ENCODE data around the gene ANXA4.
A peak's percentile ranks its signal among the peaks of the same experiment; 100 is the strongest.
"Not testable (repeated sequence)": the region's sequence is repeated elsewhere in the genome, so short reads cannot be mapped to it uniquely, and the experiment has no call there.

ANXA4 gene

GRCh38 chr2:69721022-69721421 is 20.9 kb upstream of the ANXA4 start:
- DNase-seq (ENCODE audit: low spot score) = no peak

- DNase-seq (ENCODE audit: low spot score) = no peak
These were observed 18.1 kb upstream of the ANXA4 start for GRCh38 chr2:69723791-69724190.

DNA sequence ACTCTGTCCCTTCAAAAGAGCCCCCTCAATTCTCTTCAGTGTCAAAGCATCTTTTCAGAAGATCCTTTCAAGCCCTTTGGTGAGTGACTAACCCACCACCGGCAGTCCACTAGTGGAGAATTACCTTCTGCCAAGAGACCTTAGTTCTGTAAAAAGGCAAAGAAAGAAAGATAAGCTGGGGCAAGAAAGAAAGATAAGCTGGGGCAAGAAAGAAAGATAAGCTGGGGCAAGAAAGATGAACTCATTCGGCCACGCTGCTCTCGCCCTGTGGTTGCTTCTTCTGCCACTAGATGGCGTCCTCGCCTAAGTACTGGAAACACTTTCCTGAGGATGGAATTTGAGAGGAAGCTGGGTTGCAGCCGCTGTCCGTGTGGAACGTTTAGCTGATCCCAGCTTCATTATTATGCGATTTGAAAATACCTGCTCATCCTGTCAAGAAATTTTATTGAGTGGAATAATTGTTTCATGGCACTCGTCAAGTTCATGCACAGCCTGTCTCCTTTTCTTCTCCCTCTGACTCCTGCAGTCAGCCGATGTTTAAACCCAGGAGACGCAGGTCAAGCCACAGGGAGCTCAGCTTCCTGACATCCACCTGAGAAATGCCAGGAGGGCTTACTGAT is 17.3 kb upstream of the ANXA4 start:
- peak; percentile 91 for DNase-seq (ENCODE audit: low spot score)

DNA sequence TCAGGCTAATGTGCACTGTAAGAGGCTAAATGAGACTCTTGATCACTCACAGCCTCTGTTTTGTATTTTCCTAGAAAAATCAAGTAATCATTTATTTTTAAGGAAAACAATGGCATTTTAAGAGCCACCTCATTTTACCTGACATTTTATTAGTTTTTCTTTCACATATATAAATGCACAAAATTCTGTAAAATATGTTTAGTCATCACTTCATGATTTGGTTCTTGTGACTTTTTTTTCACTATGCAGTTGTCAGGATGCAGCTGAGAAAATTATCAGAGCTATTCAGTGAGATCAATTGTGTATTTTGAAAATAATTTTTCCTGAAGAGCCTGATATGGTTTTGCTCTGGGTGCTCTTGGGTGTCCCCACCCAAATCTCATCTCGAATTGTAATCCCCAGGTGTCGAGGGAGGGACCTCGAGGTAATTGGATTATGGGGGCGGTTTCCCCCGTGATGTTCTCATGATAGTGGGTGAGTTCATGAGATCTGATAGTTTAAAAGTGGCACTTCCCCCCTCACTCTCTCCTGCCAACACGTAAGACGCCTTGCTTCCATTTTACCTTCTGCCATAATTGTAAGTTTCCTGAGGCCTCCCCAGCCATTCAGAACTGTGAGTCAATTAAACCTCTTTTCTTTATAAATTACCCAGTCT is 16.1 kb upstream of the ANXA4 start:
- DNase-seq (ENCODE audit: low spot score) = no peak

- DNase-seq (ENCODE audit: low spot score) = no peak
These were observed 12.7 kb upstream of the ANXA4 start for GRCh38 chr2:69729266-69729665.

DNA sequence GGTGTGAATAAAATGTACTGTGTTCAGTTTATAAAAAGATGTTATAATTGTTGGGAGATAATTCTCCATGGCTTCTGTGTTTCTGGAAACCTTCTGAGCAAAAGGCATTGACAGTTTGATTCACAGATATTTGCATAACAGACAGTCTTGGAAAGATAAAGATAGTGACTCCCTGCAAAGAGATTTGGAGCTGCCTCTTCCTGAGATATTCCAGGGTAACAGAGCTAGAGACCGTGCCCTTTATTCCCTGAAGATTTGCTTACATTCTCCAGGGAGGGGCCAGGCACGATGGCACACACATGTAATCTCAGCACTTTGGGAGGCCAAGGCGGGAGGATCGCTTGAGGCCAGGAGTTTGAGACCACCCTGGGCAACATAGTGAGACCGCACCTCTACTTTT is 12.2 kb upstream of the ANXA4 start:
- DNase-seq (ENCODE audit: low spot score) = no peak

- no peak for DNase-seq (ENCODE audit: low spot score)
These were observed 10.6 kb upstream of the ANXA4 start for GRCh38 chr2:69731147-69731970.

DNA sequence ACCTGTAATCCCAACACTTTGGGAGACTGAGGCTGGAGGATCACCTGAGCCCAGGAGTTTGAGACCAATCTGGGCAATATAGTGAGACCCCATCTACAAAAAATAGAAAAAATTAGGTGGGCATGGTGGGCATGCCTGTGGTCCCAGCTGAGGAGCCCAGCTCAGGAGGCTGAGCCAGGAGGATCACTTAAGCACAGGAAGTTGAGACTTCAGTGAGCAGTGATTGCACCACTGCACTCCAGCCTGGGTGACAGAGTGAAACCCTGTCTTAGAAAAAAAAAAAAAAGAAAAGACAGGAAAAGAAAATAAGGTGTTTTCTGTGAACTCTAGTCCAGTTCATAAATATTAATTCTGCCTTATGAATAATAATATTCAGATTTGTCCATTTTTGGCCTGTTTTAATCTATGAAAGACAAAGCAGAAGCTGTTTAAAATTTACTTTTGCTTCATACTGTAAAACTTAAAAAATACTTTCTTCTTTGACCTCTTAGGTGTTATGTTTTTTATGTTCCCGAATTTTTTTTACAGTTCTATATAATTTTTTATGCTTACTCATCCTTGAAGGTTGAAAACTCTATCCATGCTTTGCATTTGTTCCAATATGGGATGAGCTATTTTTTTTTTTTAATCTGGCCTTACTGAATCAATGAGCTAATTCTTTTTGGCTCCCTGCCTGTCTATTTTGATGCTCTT is 8.4 kb upstream of the ANXA4 start:
- DNase-seq (ENCODE audit: low spot score) = no peak

DNA sequence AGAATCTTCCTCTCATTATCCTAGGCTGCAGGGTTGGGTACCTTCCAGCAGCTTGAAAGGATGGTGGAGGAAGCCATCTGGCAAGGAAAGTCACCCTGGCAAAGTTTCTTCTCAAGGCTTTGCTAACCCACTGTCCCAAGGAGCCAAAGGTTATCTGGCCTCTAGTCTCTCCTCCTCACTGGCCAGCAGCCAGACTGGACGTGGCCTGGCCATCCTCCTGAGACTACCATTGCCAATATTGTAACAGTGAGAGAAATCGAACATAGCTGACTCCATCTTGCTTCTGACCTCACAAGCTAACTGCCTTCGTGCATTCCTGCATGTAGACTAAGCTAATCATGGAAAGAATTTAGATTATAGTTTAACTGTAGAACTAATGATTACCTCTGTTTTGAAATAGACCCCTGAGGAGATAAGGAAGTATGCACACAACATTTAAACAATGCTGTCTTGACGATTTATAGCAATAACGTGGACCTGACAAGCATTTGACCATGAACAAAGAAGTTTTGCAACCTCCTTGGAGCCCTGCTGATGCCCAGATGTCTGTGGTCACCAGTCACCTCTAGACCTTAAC is 7.8 kb upstream of the ANXA4 start:
- peak; percentile 28 for DNase-seq (ENCODE audit: low spot score)

GRCh38 chr2:69734854-69735544 is 6.9 kb upstream of the ANXA4 start:
- DNase-seq (ENCODE audit: low spot score) = no peak

GRCh38 chr2:69735686-69736085 is 6.2 kb upstream of the ANXA4 start:
- DNase-seq (ENCODE audit: low spot score) = no peak

GRCh38 chr2:69738149-69738548 is 3.8 kb upstream of the ANXA4 start:
- DNase-seq (ENCODE audit: low spot score) = not testable (repeated sequence)

GRCh38 chr2:69740502-69740951 is 1.4 kb upstream of the ANXA4 start:
- DNase-seq (ENCODE audit: low spot score) = no peak

DNA sequence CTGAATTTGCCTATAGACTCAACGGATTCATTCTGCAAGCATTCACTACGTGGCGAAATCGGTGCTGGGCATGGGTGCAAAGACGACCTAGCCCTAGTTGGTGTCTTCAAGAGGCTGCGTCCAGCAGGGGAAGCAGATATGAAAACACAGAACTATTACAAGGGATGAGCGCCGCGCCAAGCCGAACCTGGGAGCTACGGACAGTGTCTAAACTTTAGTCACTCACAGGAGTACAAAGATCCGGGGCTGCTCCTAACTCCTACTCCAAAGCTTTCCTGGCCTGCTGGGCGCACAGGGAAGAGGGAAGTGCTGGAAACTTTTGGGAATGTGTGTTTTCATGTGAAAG is 732 bp upstream of the ANXA4 start:
- DNase-seq (ENCODE audit: low spot score) = no peak

- no peak for DNase-seq (ENCODE audit: low spot score)
These were observed 503 bp downstream of the ANXA4 start for GRCh38 chr2:69742322-69742952.

DNA sequence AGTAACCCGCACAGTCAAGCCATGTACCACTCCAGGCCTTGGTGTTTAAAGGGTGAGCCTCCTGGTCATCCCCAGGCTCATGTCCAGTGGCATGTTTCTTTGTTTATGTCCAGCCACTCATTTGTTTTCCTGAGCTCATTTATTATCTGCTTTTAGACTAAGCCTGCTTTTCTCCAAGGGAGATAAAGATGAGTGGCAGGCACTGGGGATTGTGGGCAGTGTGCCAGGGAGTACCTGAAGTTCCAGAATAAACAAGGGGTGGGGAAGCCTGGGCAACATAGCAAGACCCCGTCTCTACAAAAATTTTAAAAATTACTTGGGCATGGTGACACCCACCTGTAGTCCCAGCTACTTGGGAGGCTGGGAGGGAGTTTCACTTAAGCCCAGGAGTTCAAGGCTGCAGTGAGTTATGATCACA is 1.9 kb downstream of the ANXA4 start:
- no peak for DNase-seq (ENCODE audit: low spot score)

DNA sequence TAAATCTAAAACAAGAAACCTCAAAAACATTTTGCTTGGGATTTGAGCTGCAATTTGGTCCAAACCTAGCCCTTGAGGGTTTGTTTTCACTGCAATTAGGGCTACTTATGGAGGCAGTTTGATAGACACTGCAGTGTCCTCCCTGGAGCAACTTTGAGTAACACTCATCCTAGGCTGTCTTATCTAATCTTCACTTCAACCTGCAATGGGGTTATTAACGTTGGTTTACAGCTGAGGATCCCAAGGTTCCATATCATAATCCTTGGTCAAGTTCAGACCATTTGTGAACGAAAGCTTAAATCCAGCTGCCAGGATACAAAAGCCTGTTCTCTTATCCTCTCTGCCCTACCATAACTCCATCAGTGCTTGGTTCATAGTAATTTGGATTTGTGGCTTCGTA is 2.5 kb downstream of the ANXA4 start:
- DNase-seq (ENCODE audit: low spot score) = no peak

DNA sequence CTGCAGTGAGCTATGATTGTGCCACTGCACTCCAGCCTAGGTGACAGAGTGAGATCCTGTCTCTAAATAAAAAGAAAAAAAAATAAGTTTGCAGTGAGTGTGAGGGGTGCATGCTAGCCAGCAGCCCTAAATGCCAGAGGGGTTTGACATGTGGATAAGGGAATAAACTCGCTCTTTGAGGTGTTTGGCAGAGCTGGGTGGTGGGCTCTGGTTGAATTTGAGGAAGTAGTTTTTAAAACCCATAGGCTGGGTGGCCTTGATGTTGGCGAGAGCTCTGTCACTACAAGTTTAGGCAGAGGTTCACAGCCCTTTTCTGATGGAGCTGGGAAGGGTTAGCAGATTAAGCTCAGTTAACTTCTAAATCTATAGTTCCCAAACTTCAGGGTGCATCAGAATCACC is 3.1 kb downstream of the ANXA4 start:
- DNase-seq (ENCODE audit: low spot score) = no peak

DNA sequence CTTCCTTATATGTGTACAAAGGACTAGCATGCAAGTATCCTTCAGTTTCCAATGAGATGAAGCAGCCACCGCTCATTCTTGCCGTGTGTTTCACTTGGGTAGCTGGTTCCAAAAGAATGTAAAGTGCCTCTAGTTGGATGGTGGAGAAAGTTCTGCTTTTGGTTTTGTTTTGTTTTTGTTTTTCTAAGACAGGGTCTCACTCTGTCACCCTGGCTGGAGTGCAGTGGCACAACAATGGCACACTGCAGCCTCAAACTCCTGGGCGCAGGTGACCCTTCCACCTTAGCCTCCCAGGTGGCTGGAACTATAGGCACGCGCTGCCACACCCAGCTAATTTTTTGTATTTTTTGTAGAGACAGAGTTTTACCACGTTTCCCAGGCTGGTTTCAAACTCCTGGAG is 8.3 kb downstream of the ANXA4 start:
- no peak for DNase-seq (ENCODE audit: low spot score)

- no peak for DNase-seq (ENCODE audit: low spot score)
These were observed 11.9 kb downstream of the ANXA4 start for GRCh38 chr2:69753659-69754363.

DNA sequence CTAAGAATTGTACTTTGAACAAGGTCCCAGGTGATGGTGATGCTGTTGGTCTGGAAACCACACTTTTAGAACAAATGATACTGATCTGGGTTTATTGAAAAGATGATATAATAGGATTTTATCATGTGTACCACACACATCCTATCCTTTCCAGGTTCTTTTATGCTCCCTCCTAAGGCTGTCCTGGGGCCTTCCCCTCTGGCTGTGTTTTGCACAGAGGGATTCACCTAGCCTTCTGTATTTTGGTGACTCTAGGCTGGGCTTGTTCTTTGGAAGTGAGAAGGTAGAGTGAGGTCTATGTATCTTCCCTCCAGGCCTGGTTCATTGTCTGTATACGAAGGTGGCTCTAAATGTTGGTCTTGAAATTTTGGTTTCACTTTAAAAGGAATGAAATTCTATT is 12.7 kb downstream of the ANXA4 start:
- DNase-seq (ENCODE audit: low spot score) = no peak

Data from pons (tissue), 1 donor.